ENCODE measurements around the gene OLFML2A. TPM values are rescaled to one million over a fixed set of nuclear protein-coding genes. Genes with fewer than 3 reads are reported as not detected.
A peak's percentile ranks its signal among the peaks of the same experiment; 100 is the strongest.

OLFML2A gene
- total and polyA plus RNA-seq, 2 experiments from 2014 or later: 0.11 to 0.14 TPM

- Histone ChIP-seq H3K27me3 (replicated peaks; ENCODE audit: insufficient read depth) (no peaks in the 10 kb centered on the region), H3K9me2 (ENCODE audit: insufficient read depth) (no peaks in the 10 kb centered on the region), H3K79me2 (ENCODE audit: insufficient read depth) (no peaks in the 10 kb centered on the region), H3K9ac (no peak overlapping the region), H3K4me3 (no peak overlapping the region), H3K4me2 (ENCODE audit: unreplicated experiment) (no peak overlapping the region), H3K27ac (no peak overlapping the region), H3K36me3 (ENCODE audit: low read depth) (no peaks in the 10 kb centered on the region), H3K9me3 (ENCODE audit: low read depth) (no peaks in the 10 kb centered on the region), H2AFZ (no peak overlapping the region), H4K20me1 (ENCODE audit: insufficient read depth) (no peaks in the 10 kb centered on the region), H3F3A (ENCODE audit: insufficient read depth) (peaks cover 5% of the 10 kb centered on the region), H3K4me1 (ENCODE audit: insufficient read depth) (peaks cover 16% of the 10 kb centered on the region)
- no peak for DNase-seq
- in situ Hi-C loops (cut with MboI): no loop called here
- 95 to 98% methylated on average over 2 of the region's 2 CpGs for WGBS, 2 experiments (ENCODE audit: low coverage in 1 of 2, low lambda C conversion rate in 2 of 2, missing lambda C conversion rate in 2 of 2)
- no peak for TF ChIP-seq EZH2 (IDR thresholded peaks at IDR 0.05; ENCODE audit: insufficient read depth, poor library complexity, severe bottlenecking)
- no peak for TF ChIP-seq EZH2phosphoT487 (IDR thresholded peaks at IDR 0.05; ENCODE audit: insufficient read depth, low read depth)
Observed at GRCh38 chr9:124783830-124784229, 6.9 kb downstream of the OLFML2A start.

- Histone ChIP-seq H3K9me2 (ENCODE audit: insufficient read depth) (no peaks in the 10 kb centered on the region), H4K20me1 (ENCODE audit: insufficient read depth) (no peaks in the 10 kb centered on the region), H2AFZ (no peak overlapping the region), H3K9me3 (ENCODE audit: low read depth) (no peaks in the 10 kb centered on the region), H3K79me2 (ENCODE audit: insufficient read depth) (no peaks in the 10 kb centered on the region), H3K9ac (no peak overlapping the region), H3K4me1 (ENCODE audit: insufficient read depth) (peaks cover 9% of the 10 kb centered on the region), H3F3A (ENCODE audit: insufficient read depth) (no peaks in the 10 kb centered on the region; the same call in 1 of the 2 replicates), H3K4me2 (ENCODE audit: unreplicated experiment) (no peak overlapping the region), H3K4me3 (no peak overlapping the region), H3K27ac (peak overlapping the region; percentile 7; the same call in 1 of the 2 replicates), H3K27me3 (replicated peaks; ENCODE audit: insufficient read depth) (no peaks in the 10 kb centered on the region; the same call in 1 of the 2 replicates), H3K36me3 (ENCODE audit: low read depth) (no peaks in the 10 kb centered on the region)
- in situ Hi-C loops (cut with MboI): no loop called here
- TF ChIP-seq EZH2 (IDR thresholded peaks at IDR 0.05; ENCODE audit: insufficient read depth, poor library complexity, severe bottlenecking) (no peak), EZH2phosphoT487 (IDR thresholded peaks at IDR 0.05; ENCODE audit: insufficient read depth, low read depth) (no peak)
- 0 to 8% methylated on average over 2 of the region's 2 CpGs for WGBS, 2 experiments (ENCODE audit: low coverage in 1 of 2, low lambda C conversion rate in 2 of 2, missing lambda C conversion rate in 2 of 2)
- DNase-seq: peak; percentile 86
Observed at GRCh38 chr9:124784509-124784908, 7.6 kb downstream of the OLFML2A start.

- Histone ChIP-seq H3K9ac (no peak overlapping the region), H2AFZ (no peak overlapping the region), H3K27me3 (replicated peaks; ENCODE audit: insufficient read depth) (no peaks in the 10 kb centered on the region; the same call in 1 of the 2 replicates), H3K4me1 (ENCODE audit: insufficient read depth) (no peaks in the 10 kb centered on the region; the same call in 1 of the 2 replicates), H3K36me3 (ENCODE audit: low read depth) (no peaks in the 10 kb centered on the region), H3K9me3 (ENCODE audit: low read depth) (no peaks in the 10 kb centered on the region), H3K4me2 (ENCODE audit: unreplicated experiment) (no peak overlapping the region), H3F3A (ENCODE audit: insufficient read depth) (no peaks in the 10 kb centered on the region; the same call in 1 of the 2 replicates), H3K4me3 (no peak overlapping the region), H4K20me1 (ENCODE audit: insufficient read depth) (no peaks in the 10 kb centered on the region), H3K27ac (no peak overlapping the region), H3K79me2 (ENCODE audit: insufficient read depth) (no peaks in the 10 kb centered on the region), H3K9me2 (ENCODE audit: insufficient read depth) (no peaks in the 10 kb centered on the region)
- DNase-seq: no peak
- 97 to 100% methylated on average over 20 of the region's 20 CpGs for WGBS, 2 experiments (ENCODE audit: low coverage in 1 of 2, low lambda C conversion rate in 2 of 2, missing lambda C conversion rate in 2 of 2)
- in situ Hi-C loops (cut with MboI): no loop called here
- TF ChIP-seq EZH2phosphoT487 (IDR thresholded peaks at IDR 0.05; ENCODE audit: insufficient read depth, low read depth) (no peak), EZH2 (IDR thresholded peaks at IDR 0.05; ENCODE audit: insufficient read depth, poor library complexity, severe bottlenecking) (no peak)
Observed at GRCh38 chr9:124786881-124787573, 10.1 kb downstream of the OLFML2A start.

- Histone ChIP-seq H4K20me1 (ENCODE audit: insufficient read depth) (no peaks in the 10 kb centered on the region), H3K9me2 (ENCODE audit: insufficient read depth) (no peaks in the 10 kb centered on the region), H3K4me2 (ENCODE audit: unreplicated experiment) (no peak overlapping the region), H3K9me3 (ENCODE audit: low read depth) (no peaks in the 10 kb centered on the region), H3K36me3 (ENCODE audit: low read depth) (no peaks in the 10 kb centered on the region), H3K79me2 (ENCODE audit: insufficient read depth) (no peaks in the 10 kb centered on the region), H3K9ac (no peak overlapping the region), H3K27me3 (replicated peaks; ENCODE audit: insufficient read depth) (no peaks in the 10 kb centered on the region; the same call in 1 of the 2 replicates), H2AFZ (no peak overlapping the region), H3K4me1 (ENCODE audit: insufficient read depth) (no peaks in the 10 kb centered on the region; the same call in 1 of the 2 replicates), H3F3A (ENCODE audit: insufficient read depth) (no peaks in the 10 kb centered on the region; the same call in 1 of the 2 replicates), H3K27ac (no peak overlapping the region), H3K4me3 (no peak overlapping the region)
- in situ Hi-C loops (cut with MboI): no loop called here
- TF ChIP-seq EZH2 (IDR thresholded peaks at IDR 0.05; ENCODE audit: insufficient read depth, poor library complexity, severe bottlenecking) (no peak), EZH2phosphoT487 (IDR thresholded peaks at IDR 0.05; ENCODE audit: insufficient read depth, low read depth) (no peak)
- 84 to 94% methylated on average over 3 of the region's 3 CpGs for WGBS, 2 experiments (ENCODE audit: low coverage in 1 of 2, low lambda C conversion rate in 2 of 2, missing lambda C conversion rate in 2 of 2)
- DNase-seq: no peak
Observed at GRCh38 chr9:124788542-124789217, 11.7 kb downstream of the OLFML2A start.
